Body of pancreas (tissue), 4 donors: ENCODE results near the gene UBL4A. TPM values are rescaled to one million over a fixed set of nuclear protein-coding genes. Genes with fewer than 3 reads are reported as not detected.

ENCODE experiments used
- ATAC-seq: fragments of 150-250 bp; one replicate; pipeline ENCODE4 v1.9.1; 2016
- DNase-seq, 4 donors: peaks; one replicate each; pipeline ENCODE4 v3.0.0-alpha.2; 2019
- H3K27ac ChIP-seq, 4 donors: fragments of 200-600 bp; sonication (generic); 1 replicate in 3 of 4; 2 replicates in 1 of 4; pipeline versions ENCODE4 v1.5.1 to v1.6.1; 2016 to 2019; ENCODE audit warnings: mild to moderate bottlenecking in 1 of 4, mixed read lengths in 1 of 4, moderate library complexity in 1 of 4
- H3K27me3 ChIP-seq, 2 donors: fragments of 200-600 bp; sonication (generic); one replicate each; pipeline ENCODE4 v1.6.0; 2016; ENCODE audit warnings: mild to moderate bottlenecking in 1 of 2
- H3K36me3 ChIP-seq, 2 donors: fragments of 200-600 bp; sonication (generic); replicated peaks in 1 of 2; 2 replicates each; pipeline ENCODE4 v1.5.1; 2016; ENCODE audit warnings: low read depth in 2 of 2; ENCODE audit not compliant: insufficient read depth in 1 of 2
- H3K4me1 ChIP-seq: fragments of 200-600 bp; sonication (generic); one replicate; pipeline ENCODE4 v1.6.0; 2016
- H3K4me3 ChIP-seq, 2 donors: fragments of 200-600 bp; sonication (generic); 1 replicate in 1 of 2; 2 replicates in 1 of 2; pipeline ENCODE4 v1.5.1; 2016 to 2019
- H3K9me3 ChIP-seq, 3 donors: fragments of 200-600 bp; sonication (generic); 1 replicate in 2 of 3; 2 replicates in 1 of 3; pipeline ENCODE4 v1.5.1; 2016
- CTCF ChIP-seq, 7 experiments: fragments of 450-650 bp in 4 of 7; fragments of 200-600 bp in 3 of 7; sonication (generic) in 3 of 7; IDR thresholded peaks; one replicate each; pipeline ENCODE4 v1.5.1; 2016 to 2019; ENCODE audit warnings: antibody characterized with exemption in 7 of 7
- POLR2A ChIP-seq, 3 donors: fragments of 450-650 bp; IDR thresholded peaks; one replicate each; pipeline ENCODE4 v1.6.1; 2016; ENCODE audit warnings: antibody characterized with exemption in 3 of 3, mild to moderate bottlenecking in 2 of 3
- WGBS, 2 donors: methylation state at CpG; one replicate each; pipeline ENCODE4 v1.1.5; 2017; 5-methylcytosine and 5-hydroxymethylcytosine counted together
- intact Hi-C: fragments of 100-400 bp; cut with DNase I; formaldehyde crosslinking; loops from one replicate; pipeline ENCODE4 v1.15.1; 2023
- total RNA-seq, 2 donors: library from RNA; depleted of rRNA; stranded (reverse); fragments of >200 nt; gene quantifications; one replicate each; pipeline ENCODE4 v1.1.0, GENCODE V29; 2016

The UBL4A gene
- total RNA-seq, 2 donors from 2014 or later: 24.9 to 34.9 TPM

- Histone ChIP-seq H3K9me3 (no peaks in the 10 kb centered on the region), H3K4me3 (no peak overlapping the region), H3K36me3 (peaks cover 0 to 6% of the 10 kb centered on the region in 2 donors), H3K4me1 (peaks cover 8% of the 10 kb centered on the region), H3K27ac (no peak overlapping the region), H3K27me3 (no peaks in the 10 kb centered on the region)
- 92 to 100% methylated on average over 7 to 11 of the region's 17 CpGs for WGBS, 2 donors
- no peak for TF ChIP-seq POLR2A (IDR thresholded peaks at IDR 0.05)
- no peak for TF ChIP-seq CTCF (IDR thresholded peaks at IDR 0.05)
- intact Hi-C loops: no loop called here
- ATAC-seq: no peak
- no peak for DNase-seq
These were observed 36.1 kb downstream of the UBL4A start for GRCh38 chrX:154450312-154450711.

- intact Hi-C loops: no loop called here
- H3K4me1 ChIP-seq: peaks cover 15% of the 10 kb centered on the region
- no peak for TF ChIP-seq CTCF (IDR thresholded peaks at IDR 0.05)
- TF ChIP-seq POLR2A (IDR thresholded peaks at IDR 0.05): no peak
- H3K9me3 ChIP-seq: no peaks in the 10 kb centered on the region
- no peak for ATAC-seq
- 93 to 95% methylated on average over 11 of the region's 18 CpGs for WGBS, 2 donors
- no peak overlapping the region for H3K27ac ChIP-seq
- no peak for DNase-seq
- H3K4me3 ChIP-seq: no peak overlapping the region
- no peaks in the 10 kb centered on the region for H3K27me3 ChIP-seq
- H3K36me3 ChIP-seq: peaks cover 0 to 6% of the 10 kb centered on the region in 2 donors
These were observed 36.8 kb downstream of the UBL4A start for GRCh38 chrX:154449618-154450017.

GRCh38 chrX:154448484-154448883 lies 37.9 kb downstream of the UBL4A start:
- DNase-seq: no peak
- Histone ChIP-seq H3K4me3 (no peak overlapping the region), H3K27me3 (no peaks in the 10 kb centered on the region), H3K36me3 (peaks cover 0 to 6% of the 10 kb centered on the region in 2 donors), H3K9me3 (no peaks in the 10 kb centered on the region), H3K27ac (no peak overlapping the region), H3K4me1 (peaks cover 19% of the 10 kb centered on the region)
- intact Hi-C loops: no loop called here
- WGBS, 2 donors: 80% methylated on average over 1 to 13 of the region's 14 CpGs
- ATAC-seq: no peak
- TF ChIP-seq CTCF (IDR thresholded peaks at IDR 0.05) (no peak), POLR2A (IDR thresholded peaks at IDR 0.05) (no peak)

- ATAC-seq: no peak
- DNase-seq: no peak
- TF ChIP-seq CTCF (IDR thresholded peaks at IDR 0.05): no peak
- TF ChIP-seq POLR2A (IDR thresholded peaks at IDR 0.05): no peak
- peaks cover 22% of the 10 kb centered on the region for H3K4me1 ChIP-seq
- H3K36me3 ChIP-seq: peaks cover 0 to 6% of the 10 kb centered on the region in 2 donors
- H3K4me3 ChIP-seq: no peak overlapping the region
- H3K27ac ChIP-seq: no peak overlapping the region
- WGBS, 2 donors: 85 to 100% methylated on average over 6 to 12 of the region's 12 CpGs
- H3K27me3 ChIP-seq: no peaks in the 10 kb centered on the region
- H3K9me3 ChIP-seq: no peaks in the 10 kb centered on the region
- intact Hi-C loops: no loop called here
These were observed 40.0 kb downstream of the UBL4A start for GRCh38 chrX:154446430-154446829.

GRCh38 chrX:154445776-154446175 lies 40.6 kb downstream of the UBL4A start:
- TF ChIP-seq POLR2A (IDR thresholded peaks at IDR 0.05): no peak
- TF ChIP-seq CTCF (IDR thresholded peaks at IDR 0.05): no peak
- no peaks in the 10 kb centered on the region for H3K27me3 ChIP-seq

More at GRCh38 chrX:154445776-154446175, 40.6 kb downstream of the UBL4A start:
- no peak overlapping the region for H3K27ac ChIP-seq
- ATAC-seq: no peak
- H3K4me3 ChIP-seq: no peak overlapping the region
- peaks cover 22% of the 10 kb centered on the region for H3K4me1 ChIP-seq
- intact Hi-C loops: no loop called here
- H3K9me3 ChIP-seq: no peaks in the 10 kb centered on the region
- H3K36me3 ChIP-seq: peaks cover 0 to 6% of the 10 kb centered on the region in 2 donors
- WGBS, 2 donors: 96 to 100% methylated on average over 4 to 9 of the region's 16 CpGs
- no peak for DNase-seq
